Natural killer cell (primary cell): ENCODE measurements around the gene SPRR5. TPM values are rescaled to one million over a fixed set of nuclear protein-coding genes. Genes with fewer than 3 reads are reported as not detected.

ENCODE experiments used
- ATAC-seq, 3 donors: fragments of 150-1000 bp in 2 of 3; fragments of 200-7000 bp in 1 of 3; cut with Tn5 transposase; 1 replicate in 1 of 3; 2 replicates in 2 of 3; pipeline ENCODE4 v1.10.0; 2021; ENCODE audit warnings: mild to moderate bottlenecking in 2 of 3, moderate library complexity in 2 of 3
- DNase-seq, 2 donors: peaks; one replicate each; pipeline versions ENCODE4 v3.0.0 to v3.0.0-alpha.2; 2013 to 2021; ENCODE audit warnings: mixed read lengths in 1 of 2
- H3K27ac ChIP-seq: one replicate; pipeline ENCODE4 v1.5.1; 2013; ENCODE audit warnings: mild to moderate bottlenecking, low read length
- H3K27me3 ChIP-seq: one replicate; pipeline ENCODE4 v1.6.1; 2013; ENCODE audit warnings: low read length; ENCODE audit not compliant: control insufficient read depth, insufficient read depth
- H3K36me3 ChIP-seq: one replicate; pipeline ENCODE4 v1.6.1; 2013; ENCODE audit warnings: low read length; ENCODE audit not compliant: control insufficient read depth, insufficient read depth
- H3K4me1 ChIP-seq: one replicate; pipeline ENCODE4 v1.6.1; 2013; ENCODE audit warnings: low read length; ENCODE audit not compliant: control insufficient read depth, insufficient read depth
- H3K4me3 ChIP-seq: one replicate; pipeline ENCODE4 v1.5.1; 2013; ENCODE audit warnings: low read length
- H3K9me3 ChIP-seq: one replicate; pipeline ENCODE4 v1.6.1; 2013; ENCODE audit warnings: low read length; ENCODE audit not compliant: control insufficient read depth, insufficient read depth
- H3K27ac Mint-ChIP-seq, 2 donors: one replicate each; pipeline ENCODE4 v1.8.0; 2022; ENCODE audit warnings: mild to moderate bottlenecking in 2 of 2, mixed read lengths in 2 of 2, moderate library complexity in 1 of 2
- H3K27me3 Mint-ChIP-seq, 2 donors: one replicate each; pipeline ENCODE4 v1.8.0; 2022; ENCODE audit warnings: low read depth in 2 of 2, mixed read lengths in 2 of 2
- H3K36me3 Mint-ChIP-seq: one replicate; pipeline ENCODE4 v1.8.0; 2022; ENCODE audit warnings: mixed read lengths
- H3K4me1 Mint-ChIP-seq, 2 donors: one replicate each; pipeline ENCODE4 v1.8.0; 2022; ENCODE audit warnings: mixed read lengths in 2 of 2
- H3K4me3 Mint-ChIP-seq: one replicate; pipeline ENCODE4 v1.8.0; 2022; ENCODE audit warnings: mild to moderate bottlenecking, moderate library complexity, mixed read lengths
- H3K9me3 Mint-ChIP-seq, 2 donors: one replicate each; pipeline ENCODE4 v1.8.0; 2022; ENCODE audit warnings: mixed read lengths in 2 of 2
- WGBS: methylation state at CpG from one replicate; pipeline ENCODE4 v1.1.7; 2013; ENCODE audit warnings: missing lambda C conversion rate; ENCODE audit not compliant: insufficient coverage; 5-methylcytosine and 5-hydroxymethylcytosine counted together
- intact Hi-C: fragments of 100-400 bp; cut with micrococcal nuclease; formaldehyde crosslinking; loops from one replicate; pipeline ENCODE4 v1.14.2; 2022
- total RNA-seq, 4 donors: library from RNA; stranded (reverse); fragments of 120-200 nt in 1 of 4; gene quantifications; one replicate each; pipeline versions ENCODE4 v1.2.3 to v1.2.4, GENCODE V29; 2013 to 2022
- TF ChIP-seq, protein P1 (sequence below): fragments of 200-600 bp; IDR thresholded peaks from one replicate; pipeline ENCODE4 v1.8.0; 2022; ENCODE audit warnings: antibody characterized with exemption

Gene SPRR5
- total RNA-seq, 3 donors from 2014 or later (not counting 1 experiment from before 2014, with no cell fraction given): not detected

DNA sequence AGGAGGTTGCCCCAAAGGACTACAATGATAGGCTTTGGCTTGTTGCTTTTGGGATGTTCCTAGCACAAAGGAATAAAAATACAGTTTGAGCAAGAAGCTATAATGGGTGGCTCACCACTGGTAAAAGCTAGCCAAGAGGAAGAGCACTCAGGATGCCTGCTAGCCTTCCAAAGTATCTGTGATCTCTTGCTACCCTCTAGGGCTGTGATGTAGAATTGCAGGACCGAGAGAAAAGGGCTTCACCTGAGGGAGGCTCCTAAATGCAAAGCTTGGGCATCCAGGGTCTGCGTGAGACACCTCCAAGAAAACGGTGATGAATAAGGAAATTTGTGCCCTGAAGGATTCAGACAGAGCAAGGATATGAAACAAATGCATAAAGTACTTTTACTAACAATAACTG lies 20.9 kb upstream of the SPRR5 start:
- WGBS: 75% methylated on average over 3 of the region's 3 CpGs
- Mint-ChIP-seq H3K4me1 (no peaks in the 10 kb centered on the region), H3K4me3 (no peak overlapping the region), H3K27ac (no peak overlapping the region), H3K9me3 (no peaks in the 10 kb centered on the region), H3K36me3 (no peaks in the 10 kb centered on the region), H3K27me3 (peaks cover 8 to 26% of the 10 kb centered on the region in 2 donors)
- Histone ChIP-seq H3K27ac (no peak overlapping the region), H3K4me3 (no peak overlapping the region), H3K36me3 (no peaks in the 10 kb centered on the region), H3K9me3 (no peaks in the 10 kb centered on the region), H3K27me3 (no peaks in the 10 kb centered on the region), H3K4me1 (no peaks in the 10 kb centered on the region)
- intact Hi-C loops: loop anchor here (1.0 kb wide), 1 partner anchor 55 kb away; no protein-coding TSS in a partner anchor
- TF ChIP-seq, protein P1, sequence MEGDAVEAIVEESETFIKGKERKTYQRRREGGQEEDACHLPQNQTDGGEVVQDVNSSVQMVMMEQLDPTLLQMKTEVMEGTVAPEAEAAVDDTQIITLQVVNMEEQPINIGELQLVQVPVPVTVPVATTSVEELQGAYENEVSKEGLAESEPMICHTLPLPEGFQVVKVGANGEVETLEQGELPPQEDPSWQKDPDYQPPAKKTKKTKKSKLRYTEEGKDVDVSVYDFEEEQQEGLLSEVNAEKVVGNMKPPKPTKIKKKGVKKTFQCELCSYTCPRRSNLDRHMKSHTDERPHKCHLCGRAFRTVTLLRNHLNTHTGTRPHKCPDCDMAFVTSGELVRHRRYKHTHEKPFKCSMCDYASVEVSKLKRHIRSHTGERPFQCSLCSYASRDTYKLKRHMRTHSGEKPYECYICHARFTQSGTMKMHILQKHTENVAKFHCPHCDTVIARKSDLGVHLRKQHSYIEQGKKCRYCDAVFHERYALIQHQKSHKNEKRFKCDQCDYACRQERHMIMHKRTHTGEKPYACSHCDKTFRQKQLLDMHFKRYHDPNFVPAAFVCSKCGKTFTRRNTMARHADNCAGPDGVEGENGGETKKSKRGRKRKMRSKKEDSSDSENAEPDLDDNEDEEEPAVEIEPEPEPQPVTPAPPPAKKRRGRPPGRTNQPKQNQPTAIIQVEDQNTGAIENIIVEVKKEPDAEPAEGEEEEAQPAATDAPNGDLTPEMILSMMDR: no peak
- ATAC-seq (peak in 1 of 3 donors; percentile 47), DNase-seq (peak in 1 of 2 donors; percentile 6)

DNA sequence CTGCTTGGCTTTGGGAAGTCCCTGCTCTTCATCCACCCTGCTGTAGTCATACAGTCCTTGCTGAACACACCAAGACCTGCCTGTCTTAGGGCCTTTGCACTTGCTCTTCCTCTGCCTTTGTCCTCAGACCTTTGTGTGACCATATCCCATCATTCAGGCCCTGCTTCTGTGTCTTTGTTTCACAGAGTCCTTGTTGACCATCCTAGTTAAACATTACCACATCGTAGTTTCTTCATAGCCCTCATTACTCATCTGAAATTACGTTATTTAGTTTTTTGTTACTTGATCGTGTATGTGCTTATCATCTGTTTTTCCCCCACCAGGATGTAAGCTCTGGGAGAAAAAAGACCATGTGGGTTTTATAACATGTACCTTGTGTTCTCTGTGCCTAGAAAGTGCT lies 18.3 kb upstream of the SPRR5 start:
- Mint-ChIP-seq H3K9me3 (no peaks in the 10 kb centered on the region), H3K36me3 (no peaks in the 10 kb centered on the region), H3K4me3 (no peak overlapping the region), H3K27ac (no peak overlapping the region), H3K4me1 (no peaks in the 10 kb centered on the region), H3K27me3 (peaks cover 8 to 14% of the 10 kb centered on the region in 2 donors)
- TF ChIP-seq, protein P1: no peak
- no peak for DNase-seq
- Histone ChIP-seq H3K4me3 (no peak overlapping the region), H3K9me3 (no peaks in the 10 kb centered on the region), H3K36me3 (no peaks in the 10 kb centered on the region), H3K27ac (no peak overlapping the region), H3K27me3 (no peaks in the 10 kb centered on the region), H3K4me1 (no peaks in the 10 kb centered on the region)
- intact Hi-C loops: no loop called here
- ATAC-seq: no peak
- 92% methylated on average over 2 of the region's 3 CpGs for WGBS

DNA sequence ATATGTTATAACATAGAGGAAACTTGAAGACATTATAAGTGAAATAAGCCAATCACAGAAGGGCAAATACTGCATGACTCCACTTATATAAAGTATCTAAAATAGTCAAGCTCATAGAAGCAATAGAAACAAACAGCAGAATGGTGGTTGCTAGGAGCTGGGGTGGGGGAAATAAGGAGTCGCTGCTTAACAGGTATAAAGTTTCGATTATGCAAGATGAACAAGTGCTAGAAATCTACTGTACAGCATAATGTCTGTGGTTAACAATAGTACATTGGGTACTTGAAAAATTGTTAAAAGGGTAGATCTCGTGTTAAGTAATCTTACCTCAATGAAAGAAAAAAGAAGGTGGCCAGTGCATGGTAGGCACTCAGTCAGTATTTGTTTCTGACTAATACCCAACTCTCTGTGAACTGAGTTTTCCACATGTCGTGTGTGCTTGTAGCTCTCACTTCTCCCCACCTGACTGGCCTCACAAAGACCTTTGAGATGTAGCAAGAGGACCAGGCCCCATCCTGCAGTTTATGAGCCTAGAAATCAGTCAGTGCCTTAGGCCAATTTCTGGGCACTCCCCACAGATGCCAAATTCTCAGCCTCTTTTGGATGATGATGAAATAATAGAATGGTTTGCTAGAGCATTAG lies 14.7 kb upstream of the SPRR5 start:
- Histone ChIP-seq H3K4me3 (no peak overlapping the region), H3K27me3 (no peaks in the 10 kb centered on the region), H3K4me1 (no peaks in the 10 kb centered on the region), H3K9me3 (no peaks in the 10 kb centered on the region), H3K27ac (no peak overlapping the region), H3K36me3 (no peaks in the 10 kb centered on the region)
- WGBS: 74% methylated on average over 4 of the region's 4 CpGs
- ATAC-seq (no peak), DNase-seq (no peak)
- no peaks in the 10 kb centered on the region for H3K36me3 Mint-ChIP-seq
- TF ChIP-seq, protein P1: no peak
- no peak overlapping the region for H3K4me3 Mint-ChIP-seq
- H3K9me3 Mint-ChIP-seq: no peaks in the 10 kb centered on the region
- intact Hi-C loops: no loop called here
- H3K27ac Mint-ChIP-seq: no peak overlapping the region
- peaks cover 7 to 8% of the 10 kb centered on the region in 2 donors for H3K27me3 Mint-ChIP-seq
- no peaks in the 10 kb centered on the region for H3K4me1 Mint-ChIP-seq

DNA sequence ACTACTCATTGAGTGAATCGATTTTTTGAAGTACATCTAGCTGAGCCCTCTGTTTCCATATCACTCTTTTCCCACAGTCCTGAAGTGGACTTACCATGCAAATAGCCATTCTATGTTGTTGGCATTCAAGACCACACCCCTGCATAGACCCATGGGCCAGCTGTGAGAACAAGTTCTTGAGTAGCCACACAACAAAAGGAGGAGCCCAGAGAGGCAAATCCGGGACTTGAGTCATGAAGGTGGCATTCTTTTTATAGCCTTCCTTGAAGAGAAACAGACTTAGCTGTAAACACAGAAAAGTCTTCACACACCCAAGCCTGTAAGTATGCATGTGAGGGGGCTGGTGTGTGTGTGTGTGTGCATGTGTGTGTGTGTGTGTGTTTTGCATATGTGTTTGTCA lies 13.8 kb upstream of the SPRR5 start:
- no peaks in the 10 kb centered on the region for H3K36me3 Mint-ChIP-seq
- H3K9me3 Mint-ChIP-seq: no peaks in the 10 kb centered on the region
- no peak overlapping the region for H3K27ac Mint-ChIP-seq
- ATAC-seq (no peak), DNase-seq (no peak)
- Histone ChIP-seq H3K4me3 (no peak overlapping the region), H3K27ac (no peak overlapping the region), H3K36me3 (no peaks in the 10 kb centered on the region), H3K27me3 (no peaks in the 10 kb centered on the region), H3K4me1 (no peaks in the 10 kb centered on the region), H3K9me3 (no peaks in the 10 kb centered on the region)
- peaks cover 7 to 8% of the 10 kb centered on the region in 2 donors for H3K27me3 Mint-ChIP-seq
- no peaks in the 10 kb centered on the region for H3K4me1 Mint-ChIP-seq
- WGBS: 77% methylated on average over 2 of the region's 2 CpGs
- H3K4me3 Mint-ChIP-seq: no peak overlapping the region
- intact Hi-C loops: no loop called here
- TF ChIP-seq, protein P1: no peak
